WTC11 (cell line): Measurements from ENCODE around the gene OR10T2. TPM values are rescaled to one million over a fixed set of nuclear protein-coding genes. Genes with fewer than 3 reads are reported as not detected.

Experiments
- ATAC-seq: fragments of 200-7000 bp; cut with Tn5 transposase; 2 replicates; pipeline ENCODE4 v1.10.0; 2021; ENCODE audit warnings: mild to moderate bottlenecking, moderate library complexity
- CTCF ChIA-PET: fragments of 300-600 bp; sonication (Branson Sonifier 250); formaldehyde crosslinking; loops from one replicate; lab custom pipeline; 2021; ENCODE audit warnings: antibody characterized with exemption; lab: Charles Lee
- POLR2A ChIA-PET: fragments of 350-600 bp; sonication (Branson Sonifier 250); formaldehyde crosslinking; loops from one replicate; lab custom pipeline; 2021; ENCODE audit warnings: antibody characterized with exemption; lab: Charles Lee
- DNase-seq: peaks from one replicate; pipeline ENCODE4 v3.0.0; 2021; ENCODE audit warnings: low spot score
- H3K27ac Mint-ChIP-seq: 2 replicates; pipeline ENCODE4 v1.8.0; 2021; ENCODE audit warnings: mixed read lengths
- H3K27me3 Mint-ChIP-seq: 2 replicates; pipeline ENCODE4 v1.8.0; 2021; ENCODE audit warnings: low read depth, mild to moderate bottlenecking, moderate library complexity, mixed read lengths
- H3K36me3 Mint-ChIP-seq: 2 replicates; pipeline ENCODE4 v1.8.0; 2021; ENCODE audit warnings: mixed read lengths
- H3K4me1 Mint-ChIP-seq: 2 replicates; pipeline ENCODE4 v1.8.0; 2022; ENCODE audit warnings: mixed read lengths
- H3K4me3 Mint-ChIP-seq: 2 replicates; pipeline ENCODE4 v1.8.0; 2021; ENCODE audit warnings: mild to moderate bottlenecking, moderate library complexity, mixed read lengths
- H3K9me3 Mint-ChIP-seq: 2 replicates; pipeline ENCODE4 v1.8.0; 2021; ENCODE audit warnings: mixed read lengths
- AFF4 ChIP-seq: sonication (generic); formaldehyde crosslinking; IDR thresholded peaks from 2 replicates; pipeline ENCODE4 v1.8.1; 2023; ENCODE audit warnings: mild to moderate bottlenecking, missing genetic modification reagents, borderline replicate concordance
- EMX1 ChIP-seq: fragments of 250-450 bp; sonication (Bioruptor Pico); IDR thresholded peaks from 2 replicates; pipeline ENCODE4 v1.8.0; 2021; ENCODE audit warnings: mild to moderate bottlenecking
- ESRRA ChIP-seq: sonication (generic); formaldehyde crosslinking; IDR thresholded peaks from 2 replicates; pipeline ENCODE4 v1.8.1; 2022; ENCODE audit warnings: mild to moderate bottlenecking, missing genetic modification reagents, borderline replicate concordance
- GTF2I ChIP-seq: fragments of 250-450 bp; sonication (Bioruptor Pico); conservative IDR thresholded peaks from 2 replicates; pipeline ENCODE4 v1.4.0; 2021; ENCODE audit warnings: mild to moderate bottlenecking
- JUN ChIP-seq: sonication (generic); formaldehyde crosslinking; IDR thresholded peaks from 2 replicates; pipeline ENCODE4 v1.8.0; 2023; ENCODE audit warnings: mild to moderate bottlenecking, missing genetic modification reagents
- MLX ChIP-seq: sonication (generic); formaldehyde crosslinking; IDR thresholded peaks from 2 replicates; pipeline ENCODE4 v1.8.1; 2023; ENCODE audit warnings: mild to moderate bottlenecking, missing genetic modification reagents, moderate library complexity
- MXD4 ChIP-seq: fragments of 250-450 bp; sonication (Bioruptor Pico); IDR thresholded peaks from 2 replicates; pipeline ENCODE4 v1.8.0; 2021; ENCODE audit warnings: mild to moderate bottlenecking, moderate library complexity, borderline replicate concordance
- NFE2L1 ChIP-seq: sonication (generic); formaldehyde crosslinking; IDR thresholded peaks from 2 replicates; pipeline ENCODE4 v1.8.1; 2023; ENCODE audit warnings: missing genetic modification reagents
- NR1H2 ChIP-seq: sonication (generic); formaldehyde crosslinking; IDR thresholded peaks from 2 replicates; pipeline ENCODE4 v1.9.0; 2021; ENCODE audit warnings: mild to moderate bottlenecking, moderate library complexity, missing genetic modification reagents
- OVOL2 ChIP-seq: fragments of 250-450 bp; sonication (Bioruptor Pico); IDR thresholded peaks from 2 replicates; pipeline ENCODE4 v1.9.0; 2021; ENCODE audit warnings: mild to moderate bottlenecking, borderline replicate concordance
- ZNF263 ChIP-seq: sonication (generic); formaldehyde crosslinking; IDR thresholded peaks from 2 replicates; pipeline ENCODE4 v1.8.1; 2022; ENCODE audit warnings: low read depth, mild to moderate bottlenecking, moderate library complexity, missing genetic modification reagents
- ZNF396 ChIP-seq: fragments of 250-450 bp; sonication (Bioruptor Pico); IDR thresholded peaks from 2 replicates; pipeline ENCODE4 v1.8.0; 2021; ENCODE audit warnings: mild to moderate bottlenecking, moderate library complexity, borderline replicate concordance
- ZNF671 ChIP-seq: fragments of 250-450 bp; sonication (Bioruptor Pico); IDR thresholded peaks from 2 replicates; pipeline ENCODE4 v1.8.0; 2021; ENCODE audit warnings: mild to moderate bottlenecking
- total RNA-seq: library from RNA; stranded (reverse); gene quantifications from 3 replicates; pipeline ENCODE4 v1.2.3, GENCODE V29; 2021
- TF ChIP-seq, protein P1 (sequence below): fragments of 250-450 bp; sonication (Bioruptor Pico); IDR thresholded peaks from 2 replicates; pipeline ENCODE4 v1.9.0; 2021; ENCODE audit warnings: mild to moderate bottlenecking, borderline replicate concordance
- TF ChIP-seq, protein P2 (sequence below): sonication (generic); formaldehyde crosslinking; IDR thresholded peaks from 2 replicates; pipeline ENCODE4 v1.8.1; 2023; ENCODE audit warnings: mild to moderate bottlenecking, missing genetic modification reagents
- TF ChIP-seq, protein P3 (sequence below): sonication (generic); formaldehyde crosslinking; IDR thresholded peaks from 2 replicates; pipeline ENCODE4 v1.8.0; 2023; ENCODE audit warnings: mild to moderate bottlenecking, missing genetic modification reagents
- TF ChIP-seq, protein P4 (sequence below): sonication (generic); formaldehyde crosslinking; IDR thresholded peaks from 2 replicates; pipeline ENCODE4 v1.8.0; 2022; ENCODE audit warnings: mild to moderate bottlenecking, missing genetic modification reagents

Gene OR10T2
- total RNA-seq, 1 experiment from 2014 or later, result not detected

DNA sequence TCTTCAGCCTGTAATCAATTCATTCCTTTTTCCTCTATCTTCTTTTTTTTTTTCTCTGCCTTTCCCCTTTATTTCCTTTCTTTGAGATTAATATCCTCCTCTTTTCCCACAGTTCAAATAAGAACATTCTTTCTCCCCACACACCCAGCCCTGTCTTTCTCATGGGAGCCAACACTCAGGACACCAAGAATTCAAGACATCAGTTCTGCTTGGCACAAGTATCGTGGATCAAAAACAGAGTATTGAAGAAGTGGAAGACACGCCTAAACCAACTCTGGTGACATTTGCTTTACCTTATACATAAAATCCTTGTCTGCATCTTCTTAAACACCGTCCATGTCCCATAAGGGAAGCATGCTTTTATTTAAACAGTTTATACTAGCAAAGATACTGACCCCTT, 42.6 kb downstream of the OR10T2 start:
- Mint-ChIP-seq H3K27ac (no peak overlapping the region), H3K4me1 (peaks cover 13% of the 10 kb centered on the region), H3K27me3 (no peaks in the 10 kb centered on the region), H3K36me3 (no peaks in the 10 kb centered on the region), H3K9me3 (no peaks in the 10 kb centered on the region), H3K4me3 (no peak overlapping the region)
- ChIA-PET CTCF (no interaction called here), POLR2A (no interaction called here)
- DNase-seq (no peak), ATAC-seq (no peak)
- no peak for TF ChIP-seq MXD4
- no peak for TF ChIP-seq NFE2L1
- TF ChIP-seq MLX, result no peak
- TF ChIP-seq GTF2I (CRISPR knock-in tag), result no peak
- no peak for TF ChIP-seq EMX1 (CRISPR knock-in tag)
- TF ChIP-seq, protein P1, sequence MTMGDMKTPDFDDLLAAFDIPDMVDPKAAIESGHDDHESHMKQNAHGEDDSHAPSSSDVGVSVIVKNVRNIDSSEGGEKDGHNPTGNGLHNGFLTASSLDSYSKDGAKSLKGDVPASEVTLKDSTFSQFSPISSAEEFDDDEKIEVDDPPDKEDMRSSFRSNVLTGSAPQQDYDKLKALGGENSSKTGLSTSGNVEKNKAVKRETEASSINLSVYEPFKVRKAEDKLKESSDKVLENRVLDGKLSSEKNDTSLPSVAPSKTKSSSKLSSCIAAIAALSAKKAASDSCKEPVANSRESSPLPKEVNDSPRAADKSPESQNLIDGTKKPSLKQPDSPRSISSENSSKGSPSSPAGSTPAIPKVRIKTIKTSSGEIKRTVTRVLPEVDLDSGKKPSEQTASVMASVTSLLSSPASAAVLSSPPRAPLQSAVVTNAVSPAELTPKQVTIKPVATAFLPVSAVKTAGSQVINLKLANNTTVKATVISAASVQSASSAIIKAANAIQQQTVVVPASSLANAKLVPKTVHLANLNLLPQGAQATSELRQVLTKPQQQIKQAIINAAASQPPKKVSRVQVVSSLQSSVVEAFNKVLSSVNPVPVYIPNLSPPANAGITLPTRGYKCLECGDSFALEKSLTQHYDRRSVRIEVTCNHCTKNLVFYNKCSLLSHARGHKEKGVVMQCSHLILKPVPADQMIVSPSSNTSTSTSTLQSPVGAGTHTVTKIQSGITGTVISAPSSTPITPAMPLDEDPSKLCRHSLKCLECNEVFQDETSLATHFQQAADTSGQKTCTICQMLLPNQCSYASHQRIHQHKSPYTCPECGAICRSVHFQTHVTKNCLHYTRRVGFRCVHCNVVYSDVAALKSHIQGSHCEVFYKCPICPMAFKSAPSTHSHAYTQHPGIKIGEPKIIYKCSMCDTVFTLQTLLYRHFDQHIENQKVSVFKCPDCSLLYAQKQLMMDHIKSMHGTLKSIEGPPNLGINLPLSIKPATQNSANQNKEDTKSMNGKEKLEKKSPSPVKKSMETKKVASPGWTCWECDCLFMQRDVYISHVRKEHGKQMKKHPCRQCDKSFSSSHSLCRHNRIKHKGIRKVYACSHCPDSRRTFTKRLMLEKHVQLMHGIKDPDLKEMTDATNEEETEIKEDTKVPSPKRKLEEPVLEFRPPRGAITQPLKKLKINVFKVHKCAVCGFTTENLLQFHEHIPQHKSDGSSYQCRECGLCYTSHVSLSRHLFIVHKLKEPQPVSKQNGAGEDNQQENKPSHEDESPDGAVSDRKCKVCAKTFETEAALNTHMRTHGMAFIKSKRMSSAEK (CRISPR knock-in tag), result no peak
- TF ChIP-seq, protein P2, sequence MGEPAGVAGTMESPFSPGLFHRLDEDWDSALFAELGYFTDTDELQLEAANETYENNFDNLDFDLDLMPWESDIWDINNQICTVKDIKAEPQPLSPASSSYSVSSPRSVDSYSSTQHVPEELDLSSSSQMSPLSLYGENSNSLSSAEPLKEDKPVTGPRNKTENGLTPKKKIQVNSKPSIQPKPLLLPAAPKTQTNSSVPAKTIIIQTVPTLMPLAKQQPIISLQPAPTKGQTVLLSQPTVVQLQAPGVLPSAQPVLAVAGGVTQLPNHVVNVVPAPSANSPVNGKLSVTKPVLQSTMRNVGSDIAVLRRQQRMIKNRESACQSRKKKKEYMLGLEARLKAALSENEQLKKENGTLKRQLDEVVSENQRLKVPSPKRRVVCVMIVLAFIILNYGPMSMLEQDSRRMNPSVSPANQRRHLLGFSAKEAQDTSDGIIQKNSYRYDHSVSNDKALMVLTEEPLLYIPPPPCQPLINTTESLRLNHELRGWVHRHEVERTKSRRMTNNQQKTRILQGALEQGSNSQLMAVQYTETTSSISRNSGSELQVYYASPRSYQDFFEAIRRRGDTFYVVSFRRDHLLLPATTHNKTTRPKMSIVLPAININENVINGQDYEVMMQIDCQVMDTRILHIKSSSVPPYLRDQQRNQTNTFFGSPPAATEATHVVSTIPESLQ, result no peak
- no peak for TF ChIP-seq ESRRA (CRISPR knock-in tag)

DNA sequence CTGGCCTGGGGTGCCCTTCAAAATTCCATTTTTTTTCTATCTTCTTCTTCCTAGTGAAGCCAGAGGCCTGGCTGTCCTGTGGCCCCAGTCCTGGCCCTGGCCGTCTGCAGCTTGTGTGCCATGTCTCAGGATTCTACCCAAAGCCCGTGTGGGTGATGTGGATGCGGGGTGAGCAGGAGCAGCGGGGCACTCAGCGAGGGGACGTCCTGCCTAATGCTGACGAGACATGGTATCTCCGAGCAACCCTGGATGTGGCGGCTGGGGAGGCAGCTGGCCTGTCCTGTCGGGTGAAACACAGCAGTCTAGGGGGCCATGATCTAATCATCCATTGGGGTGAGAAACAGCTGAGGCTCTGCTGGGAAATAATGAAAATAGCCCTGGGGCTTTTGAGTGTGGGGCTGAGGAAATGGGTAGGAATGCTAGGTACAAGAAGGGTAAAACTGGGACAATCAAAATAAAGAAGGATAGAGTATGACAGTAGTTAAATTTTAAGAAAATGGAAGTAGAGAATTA, 43.4 kb downstream of the OR10T2 start:
- Mint-ChIP-seq H3K27me3 (no peaks in the 10 kb centered on the region), H3K27ac (no peak overlapping the region), H3K4me1 (peaks cover 13% of the 10 kb centered on the region), H3K4me3 (no peak overlapping the region), H3K9me3 (no peaks in the 10 kb centered on the region), H3K36me3 (no peaks in the 10 kb centered on the region)
- ChIA-PET CTCF (no interaction called here), POLR2A (no interaction called here)
- TF ChIP-seq AFF4 (CRISPR knock-in tag), result no peak
- no peak for TF ChIP-seq OVOL2 (CRISPR knock-in tag)
- TF ChIP-seq ZNF263 (CRISPR knock-in tag), result no peak
- DNase-seq, result no peak
- ATAC-seq, result no peak

GRCh38 chr1:158354255-158354654, 45.0 kb downstream of the OR10T2 start:
- ChIA-PET CTCF (interaction anchor here (0.6 to 1.6 kb wide), 5 partner anchors 60 to 1267 kb away, joined by 3 to 7 read pairs (median 3); no protein-coding TSS in a partner anchor), POLR2A (interaction anchor here (0.8 kb wide), 1 partner anchor 296 kb away, joined by 3 read pairs; no protein-coding TSS in a partner anchor)
- ATAC-seq, result no peak
- no peak for TF ChIP-seq ZNF396 (CRISPR knock-in tag)
- TF ChIP-seq NR1H2, result no peak
- TF ChIP-seq, protein P3, sequence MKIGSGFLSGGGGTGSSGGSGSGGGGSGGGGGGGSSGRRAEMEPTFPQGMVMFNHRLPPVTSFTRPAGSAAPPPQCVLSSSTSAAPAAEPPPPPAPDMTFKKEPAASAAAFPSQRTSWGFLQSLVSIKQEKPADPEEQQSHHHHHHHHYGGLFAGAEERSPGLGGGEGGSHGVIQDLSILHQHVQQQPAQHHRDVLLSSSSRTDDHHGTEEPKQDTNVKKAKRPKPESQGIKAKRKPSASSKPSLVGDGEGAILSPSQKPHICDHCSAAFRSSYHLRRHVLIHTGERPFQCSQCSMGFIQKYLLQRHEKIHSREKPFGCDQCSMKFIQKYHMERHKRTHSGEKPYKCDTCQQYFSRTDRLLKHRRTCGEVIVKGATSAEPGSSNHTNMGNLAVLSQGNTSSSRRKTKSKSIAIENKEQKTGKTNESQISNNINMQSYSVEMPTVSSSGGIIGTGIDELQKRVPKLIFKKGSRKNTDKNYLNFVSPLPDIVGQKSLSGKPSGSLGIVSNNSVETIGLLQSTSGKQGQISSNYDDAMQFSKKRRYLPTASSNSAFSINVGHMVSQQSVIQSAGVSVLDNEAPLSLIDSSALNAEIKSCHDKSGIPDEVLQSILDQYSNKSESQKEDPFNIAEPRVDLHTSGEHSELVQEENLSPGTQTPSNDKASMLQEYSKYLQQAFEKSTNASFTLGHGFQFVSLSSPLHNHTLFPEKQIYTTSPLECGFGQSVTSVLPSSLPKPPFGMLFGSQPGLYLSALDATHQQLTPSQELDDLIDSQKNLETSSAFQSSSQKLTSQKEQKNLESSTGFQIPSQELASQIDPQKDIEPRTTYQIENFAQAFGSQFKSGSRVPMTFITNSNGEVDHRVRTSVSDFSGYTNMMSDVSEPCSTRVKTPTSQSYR (CRISPR knock-in tag), result no peak
- no peak for TF ChIP-seq JUN
- TF ChIP-seq, protein P4, sequence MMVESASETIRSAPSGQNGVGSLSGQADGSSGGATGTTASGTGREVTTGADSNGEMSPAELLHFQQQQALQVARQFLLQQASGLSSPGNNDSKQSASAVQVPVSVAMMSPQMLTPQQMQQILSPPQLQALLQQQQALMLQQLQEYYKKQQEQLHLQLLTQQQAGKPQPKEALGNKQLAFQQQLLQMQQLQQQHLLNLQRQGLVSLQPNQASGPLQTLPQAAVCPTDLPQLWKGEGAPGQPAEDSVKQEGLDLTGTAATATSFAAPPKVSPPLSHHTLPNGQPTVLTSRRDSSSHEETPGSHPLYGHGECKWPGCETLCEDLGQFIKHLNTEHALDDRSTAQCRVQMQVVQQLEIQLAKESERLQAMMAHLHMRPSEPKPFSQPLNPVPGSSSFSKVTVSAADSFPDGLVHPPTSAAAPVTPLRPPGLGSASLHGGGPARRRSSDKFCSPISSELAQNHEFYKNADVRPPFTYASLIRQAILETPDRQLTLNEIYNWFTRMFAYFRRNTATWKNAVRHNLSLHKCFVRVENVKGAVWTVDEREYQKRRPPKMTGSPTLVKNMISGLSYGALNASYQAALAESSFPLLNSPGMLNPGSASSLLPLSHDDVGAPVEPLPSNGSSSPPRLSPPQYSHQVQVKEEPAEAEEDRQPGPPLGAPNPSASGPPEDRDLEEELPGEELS (CRISPR knock-in tag), result no peak
- TF ChIP-seq ZNF671, result no peak

More at GRCh38 chr1:158354255-158354654, 45.0 kb downstream of the OR10T2 start:
- Mint-ChIP-seq H3K36me3 (no peaks in the 10 kb centered on the region), H3K4me3 (no peak overlapping the region), H3K27ac (no peak overlapping the region), H3K27me3 (no peaks in the 10 kb centered on the region), H3K9me3 (no peaks in the 10 kb centered on the region), H3K4me1 (peaks cover 13% of the 10 kb centered on the region)
- no peak for DNase-seq
